Mesothelial cell of epicardium (in vitro differentiated cells): ENCODE measurements around the gene CCL1. TPM values are rescaled to one million over a fixed set of nuclear protein-coding genes. Genes with fewer than 3 reads are reported as not detected.
A peak's percentile ranks its signal among the peaks of the same experiment; 100 is the strongest.

ENCODE experiments used
- DNase-seq, 2 experiments: peaks; one replicate each; pipeline ENCODE4 v3.0.0; 2021; ENCODE audit warnings: low spot score in 2 of 2; ENCODE audit not compliant: unreplicated experiment in 2 of 2
- H3K27ac Mint-ChIP-seq: 2 replicates; pipeline ENCODE4 v1.8.0; 2021; ENCODE audit warnings: mixed read lengths
- H3K27me3 Mint-ChIP-seq: 2 replicates; pipeline ENCODE4 v1.8.0; 2021; ENCODE audit warnings: low read depth, mixed read lengths
- H3K36me3 Mint-ChIP-seq: 2 replicates; pipeline ENCODE4 v1.8.0; 2021; ENCODE audit warnings: mixed read lengths
- H3K4me1 Mint-ChIP-seq: 2 replicates; pipeline ENCODE4 v1.8.0; 2021; ENCODE audit warnings: mixed read lengths
- H3K4me3 Mint-ChIP-seq: 2 replicates; pipeline ENCODE4 v1.8.0; 2021; ENCODE audit warnings: mild to moderate bottlenecking, moderate library complexity, mixed read lengths
- H3K9me3 Mint-ChIP-seq: 2 replicates; pipeline ENCODE4 v1.8.0; 2021; ENCODE audit warnings: mixed read lengths
- total RNA-seq: library from RNA; stranded (reverse); gene quantifications from 3 replicates; pipeline ENCODE4 v1.2.1, GENCODE V29; 2021
- TF ChIP-seq, protein P1 (sequence below): fragments of 200-600 bp; sonication (generic); IDR thresholded peaks from one replicate; pipeline ENCODE4 v1.5.0; 2021; ENCODE audit warnings: antibody characterized with exemption; ENCODE audit not compliant: unreplicated experiment

The CCL1 gene
- total RNA-seq, 1 donor from 2014 or later = not detected

- TF ChIP-seq, protein P1, sequence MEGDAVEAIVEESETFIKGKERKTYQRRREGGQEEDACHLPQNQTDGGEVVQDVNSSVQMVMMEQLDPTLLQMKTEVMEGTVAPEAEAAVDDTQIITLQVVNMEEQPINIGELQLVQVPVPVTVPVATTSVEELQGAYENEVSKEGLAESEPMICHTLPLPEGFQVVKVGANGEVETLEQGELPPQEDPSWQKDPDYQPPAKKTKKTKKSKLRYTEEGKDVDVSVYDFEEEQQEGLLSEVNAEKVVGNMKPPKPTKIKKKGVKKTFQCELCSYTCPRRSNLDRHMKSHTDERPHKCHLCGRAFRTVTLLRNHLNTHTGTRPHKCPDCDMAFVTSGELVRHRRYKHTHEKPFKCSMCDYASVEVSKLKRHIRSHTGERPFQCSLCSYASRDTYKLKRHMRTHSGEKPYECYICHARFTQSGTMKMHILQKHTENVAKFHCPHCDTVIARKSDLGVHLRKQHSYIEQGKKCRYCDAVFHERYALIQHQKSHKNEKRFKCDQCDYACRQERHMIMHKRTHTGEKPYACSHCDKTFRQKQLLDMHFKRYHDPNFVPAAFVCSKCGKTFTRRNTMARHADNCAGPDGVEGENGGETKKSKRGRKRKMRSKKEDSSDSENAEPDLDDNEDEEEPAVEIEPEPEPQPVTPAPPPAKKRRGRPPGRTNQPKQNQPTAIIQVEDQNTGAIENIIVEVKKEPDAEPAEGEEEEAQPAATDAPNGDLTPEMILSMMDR = no peak
- no peaks in the 10 kb centered on the region for H3K36me3 Mint-ChIP-seq
- DNase-seq = peak in 1 of 2 experiments; percentile 31
- H3K4me1 Mint-ChIP-seq = no peaks in the 10 kb centered on the region
- H3K27me3 Mint-ChIP-seq = peaks cover 31% of the 10 kb centered on the region
- H3K4me3 Mint-ChIP-seq = no peak overlapping the region
- H3K9me3 Mint-ChIP-seq = no peaks in the 10 kb centered on the region
- no peak overlapping the region for H3K27ac Mint-ChIP-seq
Measured at GRCh38 chr17:34368946-34369500, 6.0 kb upstream of the CCL1 start.

GRCh38 chr17:34368196-34368945, 5.3 kb upstream of the CCL1 start:
- Mint-ChIP-seq H3K27me3 (peaks cover 37% of the 10 kb centered on the region), H3K4me3 (no peak overlapping the region), H3K9me3 (no peaks in the 10 kb centered on the region), H3K27ac (no peak overlapping the region), H3K36me3 (no peaks in the 10 kb centered on the region), H3K4me1 (no peaks in the 10 kb centered on the region)
- TF ChIP-seq, protein P1 = no peak
- DNase-seq = peak in 1 of 2 experiments; percentile 22

GRCh38 chr17:34367486-34368195, 4.6 kb upstream of the CCL1 start:
- H3K27ac Mint-ChIP-seq = no peak overlapping the region
- H3K36me3 Mint-ChIP-seq = no peaks in the 10 kb centered on the region
- H3K4me3 Mint-ChIP-seq = no peak overlapping the region
- DNase-seq = no peak
- no peaks in the 10 kb centered on the region for H3K9me3 Mint-ChIP-seq
- H3K27me3 Mint-ChIP-seq = peaks cover 44% of the 10 kb centered on the region
- TF ChIP-seq, protein P1 = no peak
- no peaks in the 10 kb centered on the region for H3K4me1 Mint-ChIP-seq

DNA sequence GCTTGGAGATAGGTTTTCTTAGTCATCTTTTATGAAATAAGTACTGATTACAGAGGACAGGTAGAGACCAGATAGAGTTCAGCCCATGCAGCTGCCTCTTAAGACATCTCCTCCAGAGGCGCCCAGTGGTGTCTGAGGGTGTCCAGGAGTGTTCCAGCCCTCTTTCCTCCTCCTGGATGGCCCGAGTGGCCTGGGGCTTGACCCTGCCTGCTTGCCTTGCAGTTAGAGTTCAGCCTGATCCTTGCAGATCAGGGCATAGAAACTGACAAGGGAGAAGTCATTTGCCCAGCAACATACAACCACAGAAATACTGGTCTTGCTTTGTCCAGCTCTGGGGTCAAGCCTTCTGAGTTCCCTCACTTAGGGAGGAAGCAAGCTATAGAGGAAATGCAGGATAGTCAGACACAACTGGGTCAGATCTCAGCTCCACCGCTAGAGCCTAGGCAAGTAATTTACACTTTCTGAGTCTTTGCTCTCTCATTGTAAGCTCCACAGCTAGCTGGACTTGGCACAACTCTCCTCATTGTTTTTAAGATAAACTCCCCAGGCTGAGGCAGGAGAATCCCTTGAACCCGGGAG, 3.6 kb upstream of the CCL1 start:
- TF ChIP-seq, protein P1 = no peak
- Mint-ChIP-seq H3K9me3 (no peaks in the 10 kb centered on the region), H3K4me3 (no peak overlapping the region), H3K27ac (no peak overlapping the region), H3K36me3 (no peaks in the 10 kb centered on the region), H3K4me1 (no peaks in the 10 kb centered on the region), H3K27me3 (peaks cover 53% of the 10 kb centered on the region)
- DNase-seq = no peak

DNA sequence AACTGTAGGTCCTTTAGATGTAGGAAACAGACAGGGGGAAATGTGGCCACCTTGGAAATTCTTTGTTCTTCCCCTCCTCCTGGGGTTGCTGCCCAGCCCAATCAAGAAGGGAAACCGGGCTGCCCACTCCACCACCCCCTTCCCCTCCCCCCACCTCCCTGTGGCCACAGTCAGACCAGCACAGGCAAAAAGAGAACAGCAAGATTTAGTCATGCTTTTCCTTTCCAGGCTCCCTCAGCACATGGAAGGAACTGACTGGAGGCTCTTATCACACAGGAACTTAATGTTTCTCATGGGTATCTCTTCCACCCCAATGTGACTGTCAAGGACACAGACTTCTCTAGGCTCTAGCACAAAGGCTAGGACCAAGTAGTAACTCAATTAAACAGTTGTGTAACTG, 3.0 kb upstream of the CCL1 start:
- Mint-ChIP-seq H3K36me3 (no peaks in the 10 kb centered on the region), H3K4me3 (no peak overlapping the region), H3K9me3 (no peaks in the 10 kb centered on the region), H3K4me1 (no peaks in the 10 kb centered on the region), H3K27me3 (peaks cover 55% of the 10 kb centered on the region), H3K27ac (no peak overlapping the region)
- no peak for DNase-seq
- TF ChIP-seq, protein P1 = no peak
